Stimulated activated naive B cell treated with anti-CD40 and anti-IgM and Interleukin-4, amounts not matched to agents 10 μg/mL and 1 μg/mL and 100 μg/mL, for 72 hours (primary cell): Measurements from ENCODE around the gene SENP1.
"Not testable (repeated sequence)": the region's sequence is repeated elsewhere in the genome, so short reads cannot be mapped to it uniquely, and the experiment has no call there.

Experiments
- ATAC-seq, 2 donors: fragments of 150-1000 bp; cut with Tn5 transposase; replicated peaks; 2 replicates each; pipeline ENCODE4 v1.10.0; 2021; ENCODE audit warnings: moderate library complexity in 1 of 2
- DNase-seq: peaks from one replicate; pipeline ENCODE4 v3.0.0; 2021
- H3K27ac Mint-ChIP-seq: one replicate; pipeline ENCODE4 v1.8.0; 2022; ENCODE audit warnings: mild to moderate bottlenecking, mixed read lengths
- H3K27me3 Mint-ChIP-seq, 2 donors: one replicate each; pipeline ENCODE4 v1.8.0; 2022; ENCODE audit warnings: mixed read lengths in 2 of 2
- H3K36me3 Mint-ChIP-seq, 2 donors: one replicate each; pipeline ENCODE4 v1.8.0; 2022; ENCODE audit warnings: mixed read lengths in 2 of 2, mild to moderate bottlenecking in 1 of 2
- H3K4me1 Mint-ChIP-seq, 2 donors: one replicate each; pipeline ENCODE4 v1.8.0; 2022; ENCODE audit warnings: mixed read lengths in 2 of 2, mild to moderate bottlenecking in 1 of 2
- H3K4me3 Mint-ChIP-seq, 2 donors: one replicate each; pipeline ENCODE4 v1.8.0; 2022; ENCODE audit warnings: mild to moderate bottlenecking in 2 of 2, mixed read lengths in 2 of 2, moderate library complexity in 1 of 2
- H3K9me3 Mint-ChIP-seq, 2 donors: one replicate each; pipeline ENCODE4 v1.8.0; 2022; ENCODE audit warnings: mixed read lengths in 2 of 2, mild to moderate bottlenecking in 1 of 2

The SENP1 gene

GRCh38 chr12:48105867-48106680 is at the start of gene SENP1:
TSS of gene SENP1 (minus strand) at chr12:48106079. CDS start at chr12:48101472, 4,607 bp downstream.
- ATAC-seq (peak; percentile 86 to 88), DNase-seq (peak; percentile 92)
- Mint-ChIP-seq H3K36me3 (peaks cover 0 to 8% of the 10 kb centered on the region in 2 donors), H3K9me3 (no peaks in the 10 kb centered on the region), H3K4me3 (peak within 1 kb of the TSS; percentile 87 to 94), H3K27ac (peak within 1 kb of the TSS; percentile 99), H3K27me3 (no peaks in the 10 kb centered on the region), H3K4me1 (peaks cover 25 to 53% of the 10 kb centered on the region in 2 donors)

- Mint-ChIP-seq H3K36me3 (peaks cover 18 to 41% of the 10 kb centered on the region in 2 donors), H3K4me3 (no peak overlapping the region), H3K9me3 (no peaks in the 10 kb centered on the region), H3K27ac (no peak overlapping the region), H3K27me3 (no peaks in the 10 kb centered on the region), H3K4me1 (peaks cover 7 to 8% of the 10 kb centered on the region in 2 donors)
- ATAC-seq (no peak), DNase-seq (no peak)
Measured at GRCh38 chr12:48151103-48151771, 45.4 kb upstream of the SENP1 start.

DNA sequence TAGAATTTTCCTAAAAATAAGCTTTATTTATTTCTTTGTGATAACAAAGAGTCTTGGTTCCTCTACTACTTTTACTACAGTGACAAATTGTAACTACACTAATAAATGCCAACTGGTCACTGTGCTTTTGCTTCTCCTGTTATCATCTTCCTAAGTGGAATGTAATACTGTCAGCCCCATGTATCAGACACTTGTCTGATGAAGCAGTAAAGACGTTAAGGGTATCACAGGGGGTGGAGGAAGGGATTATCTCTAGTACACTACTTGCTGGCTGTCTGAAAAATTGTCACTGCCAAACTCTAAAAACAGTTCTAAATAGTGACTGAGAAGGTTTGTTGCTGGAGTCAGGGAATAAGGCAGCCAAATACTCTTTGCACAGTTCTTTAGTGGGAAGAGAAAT is 40.1 kb upstream of the SENP1 start:
- no peak for DNase-seq
- no peaks in the 10 kb centered on the region for H3K9me3 Mint-ChIP-seq
- peaks cover 37 to 70% of the 10 kb centered on the region in 2 donors for H3K36me3 Mint-ChIP-seq
- H3K4me3 Mint-ChIP-seq: no peak overlapping the region
- no peak for ATAC-seq
- peak overlapping the region; percentile 57 for H3K27ac Mint-ChIP-seq
- H3K4me1 Mint-ChIP-seq: no peaks in the 10 kb centered on the region
- H3K27me3 Mint-ChIP-seq: no peaks in the 10 kb centered on the region

- H3K4me3 Mint-ChIP-seq: no peak overlapping the region
- H3K4me1 Mint-ChIP-seq: no peaks in the 10 kb centered on the region
- ATAC-seq (no peak), DNase-seq (no peak)
- H3K27ac Mint-ChIP-seq: peak overlapping the region; percentile 42
- H3K36me3 Mint-ChIP-seq: peaks cover 44 to 59% of the 10 kb centered on the region in 2 donors
- no peaks in the 10 kb centered on the region for H3K9me3 Mint-ChIP-seq
- H3K27me3 Mint-ChIP-seq: no peaks in the 10 kb centered on the region
Measured at GRCh38 chr12:48143898-48144297, 38.0 kb upstream of the SENP1 start.

GRCh38 chr12:48142818-48143674 is 37.2 kb upstream of the SENP1 start:
- no peak for ATAC-seq
- H3K36me3 Mint-ChIP-seq: peaks cover 41 to 58% of the 10 kb centered on the region in 2 donors

GRCh38 chr12:48135027-48135426 is 29.1 kb upstream of the SENP1 start:
- ATAC-seq: no peak
- no peak for DNase-seq
- H3K27me3 Mint-ChIP-seq: no peaks in the 10 kb centered on the region
- H3K4me3 Mint-ChIP-seq: no peak overlapping the region
- H3K9me3 Mint-ChIP-seq: no peaks in the 10 kb centered on the region
- H3K36me3 Mint-ChIP-seq: peaks cover 44 to 59% of the 10 kb centered on the region in 2 donors
- no peak overlapping the region for H3K27ac Mint-ChIP-seq
- no peaks in the 10 kb centered on the region for H3K4me1 Mint-ChIP-seq

More at GRCh38 chr12:48142818-48143674, 37.2 kb upstream of the SENP1 start:
- no peak for DNase-seq
- Mint-ChIP-seq H3K4me3 (no peak overlapping the region), H3K9me3 (no peaks in the 10 kb centered on the region), H3K27ac (no peak overlapping the region), H3K27me3 (no peaks in the 10 kb centered on the region), H3K4me1 (no peaks in the 10 kb centered on the region)

GRCh38 chr12:48132826-48133225 is 26.9 kb upstream of the SENP1 start:
- no peak overlapping the region for H3K27ac Mint-ChIP-seq
- H3K36me3 Mint-ChIP-seq: peaks cover 47 to 67% of the 10 kb centered on the region in 2 donors
- ATAC-seq: no peak
- H3K4me3 Mint-ChIP-seq: no peak overlapping the region
- H3K27me3 Mint-ChIP-seq: no peaks in the 10 kb centered on the region
- DNase-seq: no peak
- no peaks in the 10 kb centered on the region for H3K9me3 Mint-ChIP-seq
- H3K4me1 Mint-ChIP-seq: peaks cover 0 to 2% of the 10 kb centered on the region in 2 donors

- Mint-ChIP-seq H3K36me3 (peaks cover 50 to 70% of the 10 kb centered on the region in 2 donors), H3K4me1 (peaks cover 0 to 2% of the 10 kb centered on the region in 2 donors), H3K4me3 (no peak overlapping the region), H3K27me3 (no peaks in the 10 kb centered on the region), H3K27ac (no peak overlapping the region), H3K9me3 (no peaks in the 10 kb centered on the region)
- no peak for ATAC-seq
- no peak for DNase-seq
Measured at GRCh38 chr12:48131517-48131916, 25.6 kb upstream of the SENP1 start.

GRCh38 chr12:48129376-48129775 is 23.5 kb upstream of the SENP1 start:
- no peak overlapping the region for H3K27ac Mint-ChIP-seq
- no peaks in the 10 kb centered on the region for H3K9me3 Mint-ChIP-seq
- no peak overlapping the region for H3K4me3 Mint-ChIP-seq
- H3K27me3 Mint-ChIP-seq: no peaks in the 10 kb centered on the region
- peaks cover 49 to 70% of the 10 kb centered on the region in 2 donors for H3K36me3 Mint-ChIP-seq
- no peak for ATAC-seq
- H3K4me1 Mint-ChIP-seq: peaks cover 0 to 2% of the 10 kb centered on the region in 2 donors
- no peak for DNase-seq

DNA sequence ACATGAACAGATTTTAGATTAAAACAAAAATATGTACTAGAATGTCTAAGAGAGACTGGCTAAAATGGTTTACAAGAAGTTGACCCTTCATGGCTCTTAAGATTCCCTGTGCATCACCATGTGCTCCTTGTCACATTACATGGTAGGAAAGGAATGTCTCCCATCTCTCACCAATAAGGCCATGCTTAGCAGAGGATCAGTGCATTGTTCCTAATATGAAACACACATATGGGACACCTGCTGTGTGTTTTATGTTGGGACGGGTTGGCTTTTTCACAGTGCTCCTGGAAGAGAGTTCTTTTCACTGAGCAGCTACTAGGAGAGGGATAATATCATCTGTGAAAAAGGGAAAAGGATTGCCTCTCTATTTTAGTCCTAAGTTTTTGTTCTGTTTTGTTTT is 22.9 kb upstream of the SENP1 start:
- H3K9me3 Mint-ChIP-seq: no peaks in the 10 kb centered on the region
- peaks cover 53 to 68% of the 10 kb centered on the region in 2 donors for H3K36me3 Mint-ChIP-seq
- H3K27me3 Mint-ChIP-seq: no peaks in the 10 kb centered on the region
- no peak overlapping the region for H3K4me3 Mint-ChIP-seq
- no peak overlapping the region for H3K27ac Mint-ChIP-seq
- H3K4me1 Mint-ChIP-seq: peaks cover 0 to 2% of the 10 kb centered on the region in 2 donors
- DNase-seq (no peak), ATAC-seq (no peak)

DNA sequence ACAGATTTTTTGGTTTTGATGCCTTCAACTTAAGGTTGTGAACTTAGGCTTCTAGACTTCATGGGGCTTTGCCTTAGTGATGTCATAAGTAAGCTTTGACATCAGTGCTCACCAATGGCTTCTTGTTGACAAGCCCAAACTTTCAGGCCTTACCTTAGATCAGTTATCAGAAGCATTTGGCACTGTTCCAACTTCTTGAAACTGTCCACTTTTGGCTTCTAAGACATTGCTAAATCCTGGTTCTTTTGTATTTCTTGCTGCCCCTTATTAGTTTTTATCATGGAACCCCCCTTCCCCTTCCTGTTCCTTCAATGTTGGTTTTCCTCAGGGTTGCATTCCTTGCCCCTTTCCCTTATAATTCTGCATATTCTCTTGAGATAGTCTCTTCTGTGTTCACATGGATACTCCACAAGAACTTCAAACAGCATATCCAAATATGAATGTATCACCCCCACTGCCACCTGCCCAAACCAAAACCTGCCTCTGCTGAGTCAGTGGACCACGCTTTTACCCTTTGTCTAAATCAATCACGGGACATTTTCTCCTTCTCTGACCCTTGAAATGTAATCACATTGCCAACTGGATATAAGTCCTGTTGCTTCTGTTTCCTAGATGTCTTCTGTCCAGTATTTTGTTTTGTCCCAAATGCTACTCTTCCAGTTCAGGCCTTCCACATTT is 21.2 kb upstream of the SENP1 start:
- H3K4me3 Mint-ChIP-seq: no peak overlapping the region
- DNase-seq (no peak), ATAC-seq (no peak)
- peaks cover 0 to 4% of the 10 kb centered on the region in 2 donors for H3K4me1 Mint-ChIP-seq
- peaks cover 49 to 59% of the 10 kb centered on the region in 2 donors for H3K36me3 Mint-ChIP-seq
- no peaks in the 10 kb centered on the region for H3K27me3 Mint-ChIP-seq
- H3K27ac Mint-ChIP-seq: no peak overlapping the region
- no peaks in the 10 kb centered on the region for H3K9me3 Mint-ChIP-seq

DNA sequence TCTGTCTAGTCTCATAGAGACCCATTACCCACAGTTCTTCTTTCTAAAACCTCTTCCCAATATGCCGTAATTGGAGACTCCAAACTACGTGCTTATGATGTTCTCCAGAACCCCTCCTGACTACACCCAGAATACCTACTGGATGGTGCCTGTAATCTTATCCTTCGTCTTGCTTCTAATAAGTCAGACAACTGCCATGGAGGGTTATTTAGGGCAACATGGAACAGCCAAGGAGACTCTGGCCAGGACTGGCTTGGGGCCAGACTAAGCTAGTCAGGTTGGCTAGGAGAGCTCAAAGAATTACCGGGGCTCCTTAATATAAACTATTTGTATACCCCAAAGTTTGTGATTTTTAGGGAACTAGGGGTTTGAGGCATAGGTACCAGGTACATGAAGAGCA is 20.1 kb upstream of the SENP1 start:
- Mint-ChIP-seq H3K27ac (no peak overlapping the region), H3K27me3 (no peaks in the 10 kb centered on the region), H3K4me3 (no peak overlapping the region), H3K36me3 (peaks cover 42 to 55% of the 10 kb centered on the region in 2 donors), H3K9me3 (no peaks in the 10 kb centered on the region), H3K4me1 (peaks cover 0 to 6% of the 10 kb centered on the region in 2 donors)
- no peak for ATAC-seq
- no peak for DNase-seq

DNA sequence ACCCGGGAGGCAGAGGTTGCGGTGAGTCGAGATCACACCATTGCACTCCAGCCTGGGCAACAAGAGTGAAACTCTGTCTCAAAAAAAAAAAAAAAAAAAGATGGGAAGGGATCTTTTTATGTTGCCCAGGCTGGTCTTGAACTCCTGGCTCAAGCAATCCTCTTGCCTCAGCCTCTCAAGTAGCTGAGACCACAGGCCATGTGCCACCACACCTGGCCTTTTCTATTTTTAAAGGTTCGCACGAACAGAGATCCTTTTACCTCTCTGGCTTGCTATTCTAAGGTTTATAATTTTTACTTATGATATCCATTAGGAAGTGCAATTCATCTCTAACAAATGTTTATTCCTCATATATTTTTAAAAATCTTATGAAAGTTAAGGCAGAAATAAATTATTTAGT is 19.7 kb upstream of the SENP1 start:
- not testable (repeated sequence) for DNase-seq, H3K9me3 Mint-ChIP-seq, ATAC-seq, H3K4me1 Mint-ChIP-seq, H3K27me3 Mint-ChIP-seq, H3K27ac Mint-ChIP-seq, H3K4me3 Mint-ChIP-seq
- H3K36me3 Mint-ChIP-seq: peaks cover 37 to 51% of the 10 kb centered on the region in 2 donors

DNA sequence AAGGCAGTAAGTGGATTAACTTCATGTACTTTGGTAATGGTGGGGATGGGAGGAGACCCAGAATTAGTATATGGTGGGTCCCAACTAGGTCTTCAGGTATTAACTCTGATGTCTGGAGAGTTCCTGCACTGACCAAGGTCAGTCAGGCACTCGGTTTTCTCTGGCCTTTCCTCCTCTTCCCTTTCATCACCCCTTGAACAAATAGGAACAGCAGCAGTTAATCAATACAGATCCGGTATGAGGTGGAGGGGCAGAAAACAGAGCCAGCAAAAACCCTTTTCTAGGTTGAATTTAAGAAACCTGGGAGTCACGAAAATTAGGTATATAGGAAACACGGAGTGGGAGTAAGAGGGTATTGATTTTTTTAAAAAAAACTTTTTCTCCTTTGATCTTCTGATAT is 17.3 kb upstream of the SENP1 start:
- no peak for ATAC-seq

More for the DNA sequence above, 17.3 kb upstream of the SENP1 start:
- Mint-ChIP-seq H3K27ac (no peak overlapping the region), H3K4me1 (peaks cover 8 to 10% of the 10 kb centered on the region in 2 donors), H3K9me3 (no peaks in the 10 kb centered on the region), H3K4me3 (no peak overlapping the region), H3K27me3 (no peaks in the 10 kb centered on the region), H3K36me3 (peaks cover 30 to 41% of the 10 kb centered on the region in 2 donors)
- DNase-seq: no peak
